Ovary (tissue), 9 donors: ENCODE measurements around the gene SLC9B1. TPM values are rescaled to one million over a fixed set of nuclear protein-coding genes. Genes with fewer than 3 reads are reported as not detected.
"Not testable (repeated sequence)": the region's sequence is repeated elsewhere in the genome, so short reads cannot be mapped to it uniquely, and the experiment has no call there.

Source experiments
- DNase-seq, 5 donors: peaks; one replicate each; pipeline ENCODE4 v3.0.0-alpha.2; 2019 to 2020
- H3K27ac ChIP-seq, 2 donors: fragments of 200-600 bp; one replicate each; pipeline versions ENCODE4 v1.5.1 to v1.8.0; 2019 to 2022
- H3K27me3 ChIP-seq: fragments of 200-600 bp; one replicate; pipeline ENCODE4 v1.8.0; 2022
- H3K36me3 ChIP-seq: fragments of 200-600 bp; sonication (generic); one replicate; pipeline ENCODE4 v1.5.1; 2019
- H3K4me1 ChIP-seq: one replicate; pipeline ENCODE4 v1.8.1; 2013; ENCODE audit warnings: mild to moderate bottlenecking, moderate library complexity; ENCODE audit not compliant: insufficient read depth
- H3K4me3 ChIP-seq: fragments of 200-600 bp; sonication (generic); one replicate; pipeline ENCODE4 v1.5.1; 2017
- H3K9me3 ChIP-seq, 2 donors: fragments of 200-600 bp in 1 of 2; sonication (generic) in 1 of 2; one replicate each; pipeline versions ENCODE4 v1.5.1 to v1.8.1; 2013 to 2019; ENCODE audit warnings: mild to moderate bottlenecking in 1 of 2, moderate library complexity in 1 of 2
- EP300 ChIP-seq: sonication (generic); formaldehyde crosslinking; IDR thresholded peaks from one replicate; pipeline ENCODE4 v1.6.1; 2017; ENCODE audit warnings: antibody characterized with exemption
- POLR2A ChIP-seq: fragments of 450-650 bp; IDR thresholded peaks from one replicate; pipeline ENCODE4 v1.6.1; 2017; ENCODE audit warnings: antibody characterized with exemption, mild to moderate bottlenecking, moderate library complexity
- WGBS, 3 donors: extraction: QIAGEN DNeasy Blood & Tissue Kit in 1 of 3; methylation state at CpG; one replicate each; pipeline versions ENCODE4 v1.1.5 to v1.1.7; 2013 to 2017; 5-methylcytosine and 5-hydroxymethylcytosine counted together
- intact Hi-C, 4 donors: fragments of 100-400 bp; cut with DNase I; formaldehyde crosslinking; loops; one replicate each; pipeline versions ENCODE4 v1.11.0 to v1.15.1; 2022 to 2023
- polyA plus RNA-seq, 2 donors: library from polyadenylated mRNA; stranded (reverse); fragments of 200-250 nt in 1 of 2; fragments of 350-450 nt in 1 of 2; fragmentation: Illumina TruSeq in 1 of 2; extraction: RNeasy Lipid Tissue Mini Kit (QIAGEN cat#74804) in 1 of 2; gene quantifications; one replicate each; pipeline ENCODE4 v1.2.3, GENCODE V29; 2013 to 2014
- total RNA-seq, 7 donors: library from RNA; depleted of rRNA in 2 of 7; stranded (reverse); fragments of >200 nt in 2 of 7; fragmentation: NEBNext Ultra II Directional in 3 of 7; extraction: Animal tissue kit (Norgen Biotek cat#: 25700) in 3 of 7; gene quantifications; one replicate each; pipeline versions ENCODE4 v1.1.0 to v1.2.4, GENCODE V29; 2016 to 2023
- TF ChIP-seq, protein P1 (sequence below), 3 donors: fragments of 450-650 bp in 2 of 3; fragments of 200-600 bp in 1 of 3; IDR thresholded peaks; one replicate each; pipeline versions ENCODE4 v1.5.1 to v1.8.0; 2016 to 2022; ENCODE audit warnings: antibody characterized with exemption in 3 of 3, mild to moderate bottlenecking in 1 of 3
- donor health status: DM: no; HTN: no; CAD: no; lungs with moderate emphysema.
- donor health status: DM: no; HTN: no; CAD: no.
- donor health status: Bipolar disorder and iron deficiency.
- donor health status: DM: yes; HTN: yes; CAD: no.
- donor health status: DM: no; HTN: no; CAD: no.
- donor health status: DM: yes; HTN: yes; CAD: no.

SLC9B1 gene
- total and polyA plus RNA-seq, 9 donors: 0.83 to 3.8 (median 2.0) TPM

DNA sequence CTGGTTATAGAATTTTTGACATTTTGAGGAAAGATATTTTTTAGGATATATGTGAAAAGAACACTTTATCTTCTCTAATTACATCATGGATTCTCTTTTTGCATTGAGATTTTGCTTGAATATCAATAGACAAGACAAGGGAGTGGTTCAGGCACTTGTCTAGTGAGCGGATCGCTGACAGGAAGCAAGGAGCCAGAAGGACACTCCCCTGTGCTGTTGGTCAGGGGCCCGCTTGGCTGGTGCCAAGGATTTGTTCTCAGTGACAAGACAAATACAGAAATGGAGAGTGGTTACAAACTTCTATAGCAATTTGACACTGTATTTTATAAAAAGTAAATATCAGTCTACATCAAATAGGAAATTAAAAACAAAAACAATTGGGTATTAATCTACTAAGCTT, 60.0 kb downstream of the SLC9B1 start:
- no peaks in the 10 kb centered on the region for H3K4me1 ChIP-seq
- WGBS, 3 donors: 67 to 85% (median 78%) methylated on average over 3 of the region's 3 CpGs
- TF ChIP-seq POLR2A: no peak
- TF ChIP-seq EP300: no peak
- TF ChIP-seq, protein P1, sequence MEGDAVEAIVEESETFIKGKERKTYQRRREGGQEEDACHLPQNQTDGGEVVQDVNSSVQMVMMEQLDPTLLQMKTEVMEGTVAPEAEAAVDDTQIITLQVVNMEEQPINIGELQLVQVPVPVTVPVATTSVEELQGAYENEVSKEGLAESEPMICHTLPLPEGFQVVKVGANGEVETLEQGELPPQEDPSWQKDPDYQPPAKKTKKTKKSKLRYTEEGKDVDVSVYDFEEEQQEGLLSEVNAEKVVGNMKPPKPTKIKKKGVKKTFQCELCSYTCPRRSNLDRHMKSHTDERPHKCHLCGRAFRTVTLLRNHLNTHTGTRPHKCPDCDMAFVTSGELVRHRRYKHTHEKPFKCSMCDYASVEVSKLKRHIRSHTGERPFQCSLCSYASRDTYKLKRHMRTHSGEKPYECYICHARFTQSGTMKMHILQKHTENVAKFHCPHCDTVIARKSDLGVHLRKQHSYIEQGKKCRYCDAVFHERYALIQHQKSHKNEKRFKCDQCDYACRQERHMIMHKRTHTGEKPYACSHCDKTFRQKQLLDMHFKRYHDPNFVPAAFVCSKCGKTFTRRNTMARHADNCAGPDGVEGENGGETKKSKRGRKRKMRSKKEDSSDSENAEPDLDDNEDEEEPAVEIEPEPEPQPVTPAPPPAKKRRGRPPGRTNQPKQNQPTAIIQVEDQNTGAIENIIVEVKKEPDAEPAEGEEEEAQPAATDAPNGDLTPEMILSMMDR (IDR thresholded peaks at IDR 0.05): no peak
- no peak overlapping the region for H3K27ac ChIP-seq
- H3K4me3 ChIP-seq: no peak overlapping the region
- no peaks in the 10 kb centered on the region for H3K9me3 ChIP-seq
- no peaks in the 10 kb centered on the region for H3K27me3 ChIP-seq
- intact Hi-C loops: no loop called here
- no peak for DNase-seq
- no peaks in the 10 kb centered on the region for H3K36me3 ChIP-seq

DNA sequence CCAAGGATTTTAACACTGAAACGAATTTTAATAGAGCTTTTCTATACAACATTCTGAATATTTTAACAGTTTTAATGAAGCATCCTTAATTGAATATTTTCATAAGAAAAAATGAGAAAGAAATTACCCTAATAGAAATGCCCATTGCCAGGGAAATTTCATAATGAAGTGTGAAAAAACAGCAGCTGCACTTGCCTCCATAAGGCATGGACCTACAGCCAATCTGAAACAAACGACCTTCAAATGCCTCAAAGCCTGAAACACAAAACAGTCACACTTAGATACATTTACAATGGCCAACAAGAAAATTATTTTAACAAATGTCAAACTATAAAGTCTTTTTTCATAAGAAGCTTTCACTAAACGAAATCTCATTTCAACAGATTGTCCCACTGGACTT, 74.4 kb downstream of the SLC9B1 start:
- H3K4me3 ChIP-seq: no peak overlapping the region
- intact Hi-C loops: no loop called here
- WGBS, 3 donors: 55 to 64% (median 59%) methylated on average over 3 of the region's 3 CpGs

DNA sequence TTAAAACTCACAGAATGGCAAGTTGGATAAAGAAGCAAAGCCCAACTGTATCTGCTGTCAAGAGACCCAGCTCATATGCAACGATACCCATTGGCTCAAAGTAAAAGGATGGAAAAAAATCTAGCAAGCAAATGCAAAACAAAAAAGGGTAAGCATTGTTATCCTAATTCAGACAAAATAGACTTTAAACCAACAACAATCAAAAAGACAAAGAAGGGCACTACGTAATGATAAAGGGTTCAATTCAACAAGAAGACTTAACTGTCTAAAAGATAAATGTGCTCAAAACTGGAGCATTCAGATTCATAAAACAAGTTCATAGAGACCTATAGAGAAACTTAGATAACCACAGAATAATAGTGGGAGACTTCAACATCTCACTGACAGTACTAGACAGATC, 81.4 kb downstream of the SLC9B1 start:
- H3K9me3 ChIP-seq, H3K4me1 ChIP-seq, H3K36me3 ChIP-seq, H3K27ac ChIP-seq, H3K27me3 ChIP-seq, H3K4me3 ChIP-seq, DNase-seq, intact Hi-C loops: not testable (repeated sequence)
- 80 to 93% (median 81%) methylated on average over 2 of the region's 2 CpGs for whole genome bisulfite sequencing, 3 donors

More for the DNA sequence above, 74.4 kb downstream of the SLC9B1 start:
- no peaks in the 10 kb centered on the region for H3K36me3 ChIP-seq
- TF ChIP-seq, protein P1 (IDR thresholded peaks at IDR 0.05): no peak
- no peak for TF ChIP-seq POLR2A
- TF ChIP-seq EP300: no peak
- no peaks in the 10 kb centered on the region for H3K9me3 ChIP-seq
- no peak overlapping the region for H3K27ac ChIP-seq
- DNase-seq: no peak
- no peaks in the 10 kb centered on the region for H3K4me1 ChIP-seq
- no peaks in the 10 kb centered on the region for H3K27me3 ChIP-seq

DNA sequence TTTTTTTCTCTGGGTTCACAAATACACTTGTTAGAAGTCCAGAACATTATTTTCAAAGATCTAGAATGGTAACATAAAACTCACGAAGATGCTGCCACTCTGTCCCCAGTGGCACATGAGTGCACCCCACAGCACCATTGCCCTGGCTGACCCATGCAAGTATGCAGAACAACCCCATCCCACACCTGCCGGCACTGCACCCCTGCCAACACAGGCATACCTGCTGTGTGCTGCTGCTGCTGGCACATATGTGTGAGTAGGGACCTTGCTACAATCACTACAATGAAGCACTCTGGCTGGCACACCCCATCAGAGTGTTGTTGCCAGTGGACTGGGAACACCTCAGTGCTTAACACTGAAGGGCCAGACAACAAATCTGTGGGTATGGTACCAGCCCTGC, 83.8 kb downstream of the SLC9B1 start:
- TF ChIP-seq, protein P1 (IDR thresholded peaks at IDR 0.05): no peak
- TF ChIP-seq POLR2A (no peak), EP300 (no peak)
- no peak overlapping the region for H3K27ac ChIP-seq
- no peaks in the 10 kb centered on the region for H3K27me3 ChIP-seq
- intact Hi-C loops: no loop called here
- no peaks in the 10 kb centered on the region for H3K9me3 ChIP-seq
- H3K4me3 ChIP-seq: no peak overlapping the region
- no peak for DNase-seq
- no peaks in the 10 kb centered on the region for H3K4me1 ChIP-seq
- no peaks in the 10 kb centered on the region for H3K36me3 ChIP-seq
- WGBS, 3 donors: 93 to 96% (median 96%) methylated on average over 2 of the region's 2 CpGs

DNA sequence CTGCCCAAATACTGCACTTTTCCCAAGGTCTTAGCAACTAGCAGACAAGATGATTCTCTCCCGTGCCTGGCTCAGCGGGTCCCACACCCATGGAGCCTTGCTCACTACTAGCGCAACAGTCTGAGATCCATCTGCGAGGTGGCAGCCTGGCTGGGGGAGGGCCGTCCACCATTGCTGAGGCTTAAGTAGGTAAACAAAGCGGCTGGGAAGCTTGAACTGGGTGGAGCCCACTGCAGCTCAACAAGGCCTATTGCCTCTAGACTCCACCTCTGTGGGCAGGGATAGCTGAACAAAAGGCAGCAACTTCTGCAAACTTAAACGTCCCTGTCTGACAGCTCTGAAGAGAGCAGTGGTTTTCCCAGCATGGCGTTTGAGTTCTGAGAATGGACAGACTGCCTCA, 99.8 kb downstream of the SLC9B1 start:
- H3K4me3 ChIP-seq, H3K27me3 ChIP-seq, H3K9me3 ChIP-seq, H3K4me1 ChIP-seq, intact Hi-C loops, H3K36me3 ChIP-seq, DNase-seq, H3K27ac ChIP-seq: not testable (repeated sequence)
- WGBS, 3 donors: 70 to 85% (median 84%) methylated on average over 8 of the region's 8 CpGs

DNA sequence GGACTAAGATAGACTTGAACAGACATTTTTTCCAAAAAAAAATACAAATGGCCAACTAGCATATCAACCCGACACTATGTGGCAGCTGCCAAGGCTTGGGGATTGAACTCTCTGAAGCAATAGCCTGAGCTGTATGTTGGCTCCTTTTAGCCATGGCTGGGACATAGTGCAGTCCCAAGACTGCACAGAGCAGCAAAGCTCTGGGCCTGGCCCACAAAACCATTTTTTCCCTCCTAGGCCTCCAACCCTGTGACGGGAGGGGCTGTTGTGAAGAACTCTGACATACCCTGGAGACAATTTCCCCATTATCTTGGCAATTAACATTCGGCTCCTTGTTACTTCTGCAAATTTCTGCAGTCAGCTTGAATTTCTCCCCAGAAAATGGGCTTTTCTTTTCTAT, 100.6 kb downstream of the SLC9B1 start:
- Histone ChIP-seq H3K9me3 (peaks cover 0 to 11% of the 10 kb centered on the region in 2 donors), H3K36me3 (no peaks in the 10 kb centered on the region), H3K27me3 (no peaks in the 10 kb centered on the region), H3K4me1 (no peaks in the 10 kb centered on the region), H3K27ac (no peak overlapping the region), H3K4me3 (no peak overlapping the region)
- TF ChIP-seq EP300 (no peak), POLR2A (no peak)
- TF ChIP-seq, protein P1 (IDR thresholded peaks at IDR 0.05): no peak
- WGBS, 3 donors: 91 to 99% (median 93%) methylated on average over 3 of the region's 3 CpGs
- DNase-seq: no peak
- intact Hi-C loops: no loop called here
